Spinal cord (tissue), 10 donors: ENCODE measurements around the gene PEAK1. TPM values are rescaled to one million over a fixed set of nuclear protein-coding genes. Genes with fewer than 3 reads are reported as not detected.

Experiments used
- DNase-seq, 6 donors: peaks; one replicate each; pipeline versions ENCODE4 v3.0.0 to v3.0.0-alpha.2; 2013 to 2015; ENCODE audit warnings: low spot score in 6 of 6, low read depth in 4 of 6
- H3K27ac ChIP-seq: one replicate; pipeline ENCODE4 v1.5.1; 2013; ENCODE audit warnings: low read depth, low read length, control low read depth
- H3K27me3 ChIP-seq: one replicate; pipeline ENCODE4 v1.6.1; 2013; ENCODE audit warnings: low read length; ENCODE audit not compliant: control insufficient read depth, insufficient read depth
- H3K36me3 ChIP-seq: one replicate; pipeline ENCODE4 v1.6.1; 2013; ENCODE audit warnings: low read length; ENCODE audit not compliant: control insufficient read depth, insufficient read depth
- H3K4me1 ChIP-seq: one replicate; pipeline ENCODE4 v1.6.1; 2013; ENCODE audit warnings: low read length; ENCODE audit not compliant: control insufficient read depth, insufficient read depth
- H3K4me3 ChIP-seq: one replicate; pipeline ENCODE4 v1.5.1; 2013; ENCODE audit warnings: low read depth, low read length, control low read depth
- H3K9me3 ChIP-seq: one replicate; pipeline ENCODE4 v1.6.1; 2013; ENCODE audit warnings: low read length; ENCODE audit not compliant: control insufficient read depth, insufficient read depth
- WGBS: methylation state at CpG from one replicate; pipeline ENCODE4 v1.1.5; 2013; ENCODE audit warnings: missing lambda C conversion rate; ENCODE audit not compliant: insufficient coverage; 5-methylcytosine and 5-hydroxymethylcytosine counted together
- polyA plus RNA-seq, 2 donors: library from polyadenylated mRNA; unstranded; fragments of 120-200 nt; gene quantifications; one replicate each; pipeline ENCODE4 v1.2.1, GENCODE V29; 2013; ENCODE audit not compliant: insufficient read length in 2 of 2
- total RNA-seq, 2 donors: library from RNA; depleted of rRNA in 1 of 2; stranded (reverse); fragments of 120-200 nt in 1 of 2; fragments of >200 nt in 1 of 2; gene quantifications; one replicate each; pipeline versions ENCODE4 v1.2.3 to v1.2.4, GENCODE V29; 2013 to 2014
- donor health status: healthy.

The PEAK1 gene
- total and polyA plus RNA-seq, 4 donors: 28.2 to 60.0 (median 36.2) TPM

GRCh38 chr15:77426871-77427270 lies 7.0 kb upstream of the PEAK1 start:
- Histone ChIP-seq H3K27ac (no peak overlapping the region), H3K36me3 (no peaks in the 10 kb centered on the region), H3K9me3 (no peaks in the 10 kb centered on the region), H3K4me1 (peaks cover 4% of the 10 kb centered on the region), H3K27me3 (no peaks in the 10 kb centered on the region), H3K4me3 (no peak overlapping the region)
- no peak for DNase-seq
- no CpG with 5 or more reads among the region's 1 CpG for WGBS

GRCh38 chr15:77426377-77426776 lies 6.5 kb upstream of the PEAK1 start:
- Histone ChIP-seq H3K9me3 (no peaks in the 10 kb centered on the region), H3K36me3 (no peaks in the 10 kb centered on the region), H3K27me3 (no peaks in the 10 kb centered on the region), H3K4me3 (no peak overlapping the region), H3K4me1 (peaks cover 6% of the 10 kb centered on the region), H3K27ac (no peak overlapping the region)
- no peak for DNase-seq
- no CpG with 5 or more reads among the region's 1 CpG for WGBS

- no peak for DNase-seq
- peaks cover 10% of the 10 kb centered on the region for H3K4me1 ChIP-seq
- no peak overlapping the region for H3K4me3 ChIP-seq
- no peaks in the 10 kb centered on the region for H3K36me3 ChIP-seq
- no CpG with 5 or more reads among the region's 3 CpGs for WGBS
- H3K27ac ChIP-seq: no peak overlapping the region
- no peaks in the 10 kb centered on the region for H3K9me3 ChIP-seq
- no peaks in the 10 kb centered on the region for H3K27me3 ChIP-seq
Measured at GRCh38 chr15:77425104-77425503, 5.2 kb upstream of the PEAK1 start.

GRCh38 chr15:77421370-77421700 lies 1.4 kb upstream of the PEAK1 start:
- H3K27ac ChIP-seq: peak overlapping the region; percentile 93
- no peaks in the 10 kb centered on the region for H3K27me3 ChIP-seq
- WGBS: 0% methylated on average over 1 of the region's 3 CpGs
- no peak for DNase-seq
- peaks cover 10% of the 10 kb centered on the region for H3K4me1 ChIP-seq
- H3K4me3 ChIP-seq: peak overlapping the region; percentile 87
- no peaks in the 10 kb centered on the region for H3K36me3 ChIP-seq
- no peaks in the 10 kb centered on the region for H3K9me3 ChIP-seq

GRCh38 chr15:77420610-77421369 lies 886 bp upstream of the PEAK1 start, which contains the start of gene HMG20A:
Gene HMG20A, plus strand, starts transcription at chr15:77420888. Its CDS starts 37,520 bp downstream, at chr15:77458408.
- no peaks in the 10 kb centered on the region for H3K9me3 ChIP-seq
- H3K36me3 ChIP-seq: no peaks in the 10 kb centered on the region
- DNase-seq: peak; percentile 68 to 99 (median 88)
- H3K4me3 ChIP-seq: peak within 1 kb of the TSS; percentile 87
- WGBS: 0% methylated on average over 16 of the region's 25 CpGs
- H3K27ac ChIP-seq: peak within 1 kb of the TSS; percentile 93
- H3K27me3 ChIP-seq: no peaks in the 10 kb centered on the region
- H3K4me1 ChIP-seq: peaks cover 10% of the 10 kb centered on the region

GRCh38 chr15:77418966-77419835 lies 703 bp downstream of the PEAK1 start:
- Histone ChIP-seq H3K36me3 (no peaks in the 10 kb centered on the region), H3K4me1 (peaks cover 10% of the 10 kb centered on the region), H3K9me3 (no peaks in the 10 kb centered on the region), H3K27ac (peak overlapping the region; percentile 89), H3K27me3 (no peaks in the 10 kb centered on the region), H3K4me3 (peak overlapping the region; percentile 69)
- DNase-seq: peak in 4 of 6 donors; percentile 20 to 65 (median 33)
- under 1% methylated on average over 71 of the region's 72 CpGs for WGBS

- Histone ChIP-seq H3K4me1 (peaks cover 10% of the 10 kb centered on the region), H3K9me3 (no peaks in the 10 kb centered on the region), H3K4me3 (peak overlapping the region; percentile 69), H3K36me3 (no peaks in the 10 kb centered on the region), H3K27me3 (no peaks in the 10 kb centered on the region), H3K27ac (peak overlapping the region; percentile 89)
- 7% methylated on average over 3 of the region's 8 CpGs for WGBS
- peak in 2 of 6 donors; percentile 4 to 60 for DNase-seq
Measured at GRCh38 chr15:77418391-77418965, 1.4 kb downstream of the PEAK1 start.

GRCh38 chr15:77417602-77418001 lies 2.3 kb downstream of the PEAK1 start:
- DNase-seq: peak in 1 of 6 donors; percentile 48
- H3K4me1 ChIP-seq: peaks cover 10% of the 10 kb centered on the region
- H3K36me3 ChIP-seq: no peaks in the 10 kb centered on the region
- no peak overlapping the region for H3K27ac ChIP-seq
- no peaks in the 10 kb centered on the region for H3K27me3 ChIP-seq
- no peaks in the 10 kb centered on the region for H3K9me3 ChIP-seq
- no peak overlapping the region for H3K4me3 ChIP-seq
- WGBS: no CpG with 5 or more reads among the region's 3 CpGs

- peaks cover 6% of the 10 kb centered on the region for H3K4me1 ChIP-seq
- H3K9me3 ChIP-seq: no peaks in the 10 kb centered on the region
- H3K27me3 ChIP-seq: no peaks in the 10 kb centered on the region
- H3K27ac ChIP-seq: no peak overlapping the region
- 100% methylated on average over 1 of the region's 1 CpG for WGBS
- no peak overlapping the region for H3K4me3 ChIP-seq
- no peak for DNase-seq
- no peaks in the 10 kb centered on the region for H3K36me3 ChIP-seq
Measured at GRCh38 chr15:77416954-77417353, 3.0 kb downstream of the PEAK1 start.
